ENCODE results near the gene PAX5. TPM values are rescaled to one million over a fixed set of nuclear protein-coding genes. Genes with fewer than 3 reads are reported as not detected.

Gene PAX5
- total RNA-seq, 1 experiment from 2014 or later = 0.39 TPM

- TF ChIP-seq, protein P1, sequence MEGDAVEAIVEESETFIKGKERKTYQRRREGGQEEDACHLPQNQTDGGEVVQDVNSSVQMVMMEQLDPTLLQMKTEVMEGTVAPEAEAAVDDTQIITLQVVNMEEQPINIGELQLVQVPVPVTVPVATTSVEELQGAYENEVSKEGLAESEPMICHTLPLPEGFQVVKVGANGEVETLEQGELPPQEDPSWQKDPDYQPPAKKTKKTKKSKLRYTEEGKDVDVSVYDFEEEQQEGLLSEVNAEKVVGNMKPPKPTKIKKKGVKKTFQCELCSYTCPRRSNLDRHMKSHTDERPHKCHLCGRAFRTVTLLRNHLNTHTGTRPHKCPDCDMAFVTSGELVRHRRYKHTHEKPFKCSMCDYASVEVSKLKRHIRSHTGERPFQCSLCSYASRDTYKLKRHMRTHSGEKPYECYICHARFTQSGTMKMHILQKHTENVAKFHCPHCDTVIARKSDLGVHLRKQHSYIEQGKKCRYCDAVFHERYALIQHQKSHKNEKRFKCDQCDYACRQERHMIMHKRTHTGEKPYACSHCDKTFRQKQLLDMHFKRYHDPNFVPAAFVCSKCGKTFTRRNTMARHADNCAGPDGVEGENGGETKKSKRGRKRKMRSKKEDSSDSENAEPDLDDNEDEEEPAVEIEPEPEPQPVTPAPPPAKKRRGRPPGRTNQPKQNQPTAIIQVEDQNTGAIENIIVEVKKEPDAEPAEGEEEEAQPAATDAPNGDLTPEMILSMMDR (conservative IDR thresholded peaks at IDR 0.05) = no peak
- peaks cover 1% of the 10 kb centered on the region; the same call in 1 of the 2 replicates for H3K27me3 ChIP-seq (ENCODE audit: insufficient read depth, low read length)
- no CpG with 5 or more reads among the region's 6 CpGs for WGBS (ENCODE audit: extremely low coverage, insufficient read length, low lambda C conversion rate)
Observed at GRCh38 chr9:36877239-36877638, 156.8 kb downstream of the PAX5 start.

More at GRCh38 chr9:36877239-36877638, 156.8 kb downstream of the PAX5 start:
- Histone ChIP-seq H2BK120ac (ENCODE audit: low read depth, low read length, poor library complexity, severe bottlenecking) (no peak overlapping the region), H4K8ac (replicated peaks; ENCODE audit: insufficient read length, low read depth, low read length) (no peak overlapping the region), H4K20me1 (ENCODE audit: control insufficient read depth, insufficient read depth, insufficient read length) (no peaks in the 10 kb centered on the region), H3K27ac (ENCODE audit: insufficient read length, low read depth, low read length) (no peak overlapping the region), H3K79me2 (ENCODE audit: insufficient read depth, low read length) (no peaks in the 10 kb centered on the region), H2BK12ac (ENCODE audit: insufficient read length, low read depth, low read length) (no peak overlapping the region), H3K9me3 (ENCODE audit: control insufficient read depth, low read depth, low read length) (peaks cover 5% of the 10 kb centered on the region), H3K23ac (ENCODE audit: insufficient read length, low read depth, low read length) (no peak overlapping the region), H3K18ac (ENCODE audit: insufficient read length, low read depth, low read length) (no peak overlapping the region), H3K23me2 (ENCODE audit: insufficient read length, low read depth, low read length, poor library complexity, severe bottlenecking) (no peaks in the 10 kb centered on the region), H3K79me1 (ENCODE audit: insufficient read depth, low read depth, low read length, poor library complexity, severe bottlenecking) (no peaks in the 10 kb centered on the region), H3T11ph (ENCODE audit: low read length) (no peak overlapping the region), H2AK5ac (ENCODE audit: insufficient read length, low read length) (no peak overlapping the region), H4K5ac (ENCODE audit: insufficient read length, low read depth, low read length) (no peak overlapping the region), H3K4ac (ENCODE audit: low read depth, low read length) (no peak overlapping the region), H3K56ac (ENCODE audit: insufficient read length, low read depth, low read length) (no peak overlapping the region), H2BK20ac (ENCODE audit: low read depth, low read length, poor library complexity, severe bottlenecking) (no peak overlapping the region), H3K4me2 (ENCODE audit: insufficient read depth, insufficient read length, low read length) (no peak overlapping the region), H3K14ac (ENCODE audit: insufficient read depth, low read length) (no peak overlapping the region), H3K9ac (ENCODE audit: extremely low read depth, insufficient read length, low read length) (no peak overlapping the region), H4K91ac (ENCODE audit: insufficient read length, low read depth, low read length) (no peak overlapping the region), H2BK15ac (ENCODE audit: low read depth, low read length) (no peak overlapping the region), H2BK5ac (ENCODE audit: insufficient read length, low read length) (no peak overlapping the region), H2AFZ (ENCODE audit: low read length) (no peak overlapping the region), H3K4me1 (ENCODE audit: insufficient read depth, low read length) (no peaks in the 10 kb centered on the region)
- peaks cover 0 to 7% (median 3%) of the 10 kb centered on the region in 3 experiments; a peak in 4 of 7 replicates for H3K36me3 Mint-ChIP-seq (ENCODE audit: insufficient read depth in 1 of 3, low read depth in 3 of 3)
- H3K4me1 Mint-ChIP-seq = peaks cover 0 to 7% of the 10 kb centered on the region in 2 experiments; a peak in 2 of 4 replicates
- peaks cover 7 to 11% of the 10 kb centered on the region in 2 experiments for H3K9me3 Mint-ChIP-seq
- no peak overlapping the region for H3K4me3 Mint-ChIP-seq
- H3K27ac Mint-ChIP-seq = no peak overlapping the region
- H3K27me3 Mint-ChIP-seq (ENCODE audit: low read depth) = peaks cover 24% of the 10 kb centered on the region
- no peak for DNase-seq
